HepG2 (cell line): ENCODE measurements around the gene SLC2A10. TPM values are rescaled to one million over a fixed set of nuclear protein-coding genes. Genes with fewer than 3 reads are reported as not detected.

Experiments
- ATAC-seq: fragments of 200-7000 bp; cut with Tn5 transposase; 3 replicates; pipeline ENCODE4 v1.9.1; 2020; ENCODE audit warnings: mild to moderate bottlenecking, moderate library complexity
- BruUV-seq: library from RNA; stranded (reverse); fragments of 400-500 nt; replicated peaks from 2 replicates; lab custom pipeline; 2021; lab: Mats Ljungman, UMichigan
- CTCF ChIA-PET: fragments of 300-600 bp; formaldehyde crosslinking; extraction: SDS; loops from one replicate; lab custom pipeline; 2021; ENCODE audit warnings: low total read pairs, inconsistent platforms, low intra/inter-chr PET ratio; lab: Yijun Ruan, JAX
- POLR2A ChIA-PET: fragments of 350-600 bp; sonication (Branson Sonifier 250); formaldehyde crosslinking; loops from one replicate; lab custom pipeline; 2020; ENCODE audit warnings: antibody characterized with exemption, inconsistent platforms; lab: Yijun Ruan, JAX
- DNase-seq: peaks from one replicate; pipeline ENCODE4 v3.0.0-alpha.2; 2015; ENCODE audit warnings: low spot score
- FAIRE-seq: peaks from 3 replicates; lab custom pipeline; 2011; peaks lifted over from hg19 to GRCh38; lab: Jason Lieb, UNC
- H2AFZ ChIP-seq: one replicate; pipeline ENCODE4 v1.6.1; 2011; ENCODE audit warnings: low read length, inconsistent platforms
- H3K27ac ChIP-seq: fragments of 300-600 bp; 3 replicates; pipeline ENCODE4 v1.8.0; 2011; ENCODE audit warnings: mixed run types, mild to moderate bottlenecking, mixed read lengths, low read length, inconsistent platforms; ENCODE audit not compliant: insufficient read depth; ENCODE audit errors: extremely low read length
- H3K27me3 ChIP-seq, 2 experiments: fragments of 200-600 bp in 1 of 2; 2 replicates in 1 of 2; 3 replicates in 1 of 2; pipeline versions ENCODE4 v1.6.0 to v1.8.0; 2011; ENCODE audit warnings: low read length in 2 of 2, mild to moderate bottlenecking in 2 of 2, moderate library complexity in 2 of 2, inconsistent platforms in 1 of 2; ENCODE audit not compliant: insufficient read depth in 2 of 2, control insufficient read depth in 1 of 2
- H3K36me3 ChIP-seq, 2 experiments: fragments of 200-600 bp in 1 of 2; replicated peaks in 1 of 2; 2 replicates in 1 of 2; 3 replicates in 1 of 2; pipeline versions ENCODE4 v1.5.1 to v1.8.0; 2011; ENCODE audit warnings: low read length in 2 of 2, inconsistent platforms in 1 of 2; ENCODE audit not compliant: insufficient read depth in 2 of 2, control insufficient read depth in 1 of 2
- H3K4me1 ChIP-seq: 2 replicates; pipeline ENCODE4 v1.5.1; 2012; ENCODE audit warnings: low read length, inconsistent platforms; ENCODE audit not compliant: insufficient read depth
- H3K4me2 ChIP-seq: 2 replicates; pipeline ENCODE4 v1.6.0; 2011; ENCODE audit warnings: low read depth, low read length, inconsistent platforms
- H3K4me3 ChIP-seq, 3 experiments: fragments of 200-600 bp in 1 of 3; sonication (generic), shearing (Covaris generic) in 1 of 3; replicated peaks in 1 of 3; 2 replicates each; pipeline ENCODE4 v1.5.1; 2011 to 2016; ENCODE audit warnings: low read length in 3 of 3, inconsistent platforms in 2 of 3, low read depth in 2 of 3, mild to moderate bottlenecking in 2 of 3, control low read depth in 1 of 3, mixed read lengths in 1 of 3; ENCODE audit not compliant: insufficient read depth in 1 of 3
- H3K79me2 ChIP-seq: one replicate; pipeline ENCODE4 v1.6.1; 2011; ENCODE audit warnings: low read length, inconsistent platforms; ENCODE audit not compliant: insufficient read depth
- H3K9ac ChIP-seq: 2 replicates; pipeline ENCODE4 v1.6.0; 2011; ENCODE audit warnings: mild to moderate bottlenecking, low read depth, low read length, inconsistent platforms; ENCODE audit not compliant: insufficient read depth
- H3K9me3 ChIP-seq: 2 replicates; pipeline ENCODE4 v1.5.1; 2012; ENCODE audit warnings: mild to moderate bottlenecking, low read length
- H4K20me1 ChIP-seq: 2 replicates; pipeline ENCODE4 v1.6.0; 2011; ENCODE audit warnings: inconsistent platforms, mild to moderate bottlenecking, low read length, moderate library complexity; ENCODE audit not compliant: insufficient read depth
- DMAP1 ChIP-seq: IDR thresholded peaks from 2 replicates; pipeline ENCODE4 v1.6.1; 2016
- GLI4 ChIP-seq: sonication (generic); formaldehyde crosslinking; IDR thresholded peaks from 2 replicates; pipeline ENCODE4 v1.5.1; 2020; ENCODE audit warnings: missing genetic modification reagents, mild to moderate bottlenecking, moderate library complexity, borderline replicate concordance
- MAFF ChIP-seq: IDR thresholded peaks from 2 replicates; pipeline ENCODE4 v1.6.1; 2011; ENCODE audit warnings: low read depth, low read length, improper control_type of control experiment
- MAFK ChIP-seq, 2 experiments: IDR thresholded peaks in 1 of 2; conservative IDR thresholded peaks in 1 of 2; 2 replicates each; pipeline ENCODE4 v1.6.1; 2011; ENCODE audit warnings: improper control_type of control experiment in 2 of 2, low read length in 2 of 2
- ZFP37 ChIP-seq: sonication (generic); formaldehyde crosslinking; IDR thresholded peaks from 2 replicates; pipeline ENCODE4 v1.4.0; 2020; ENCODE audit warnings: missing genetic modification reagents, borderline replicate concordance
- ZNF121 ChIP-seq: sonication (generic); formaldehyde crosslinking; IDR thresholded peaks from 2 replicates; pipeline ENCODE4 v1.5.0; 2020; ENCODE audit warnings: mild to moderate bottlenecking, missing genetic modification reagents
- ZNF136 ChIP-seq: sonication (generic); formaldehyde crosslinking; IDR thresholded peaks from 2 replicates; pipeline ENCODE4 v1.8.1; 2022; ENCODE audit warnings: low read depth, mild to moderate bottlenecking, moderate library complexity, missing genetic modification reagents
- ZNF180 ChIP-seq: sonication (generic); formaldehyde crosslinking; IDR thresholded peaks from 2 replicates; pipeline ENCODE4 v1.4.0; 2020; ENCODE audit warnings: low read depth, missing genetic modification reagents, borderline replicate concordance
- ZNF605 ChIP-seq: sonication (generic); formaldehyde crosslinking; IDR thresholded peaks from 2 replicates; pipeline ENCODE4 v1.8.0; 2022; ENCODE audit warnings: mild to moderate bottlenecking, missing genetic modification reagents
- WGBS: methylation state at CpG from one replicate; pipeline ENCODE4 v1.1.6; 2017; ENCODE audit warnings: low lambda C conversion rate; 5-methylcytosine and 5-hydroxymethylcytosine counted together
- in situ Hi-C: cut with HindIII; loops from 2 replicates; pipeline ENCODE4 v1.10.0; 2017; ENCODE audit warnings: low pct_unique_long_range_greater_than_20kb; ENCODE audit not compliant: extremely low pct_ligation_motif_present
- intact Hi-C: fragments of 100-400 bp; cut with micrococcal nuclease; formaldehyde crosslinking; loops from one replicate; pipeline ENCODE4 v1.10.0; 2022; ENCODE audit not compliant: unreplicated experiment
- polyA plus RNA-seq, 8 experiments: library from polyadenylated mRNA; depleted of rRNA in 3 of 8; stranded (reverse) in 7 of 8; unstranded in 1 of 8; fragments of >200 nt; fragmentation: Illumina TruSeq in 4 of 8; extraction: Trizol in 4 of 8; gene quantifications; 2 replicates each; pipeline versions ENCODE4 v1.2.1 to v1.2.3, GENCODE V29; 2011 to 2016; ENCODE audit warnings: low read depth in 4 of 8, missing spikeins in 1 of 8, mixed read lengths in 1 of 8; ENCODE audit not compliant: insufficient read depth in 1 of 8
- total RNA-seq, 5 experiments: library from RNA; depleted of rRNA; stranded (reverse); fragments of >200 nt; fragmentation: Illumina TruSeq; extraction: Trizol; gene quantifications; 2 replicates each; pipeline ENCODE4 v1.2.3, GENCODE V29; 2016; ENCODE audit warnings: low read depth in 1 of 5
- TF ChIP-seq, protein P1 (sequence below): sonication (generic); formaldehyde crosslinking; IDR thresholded peaks from 2 replicates; pipeline ENCODE4 v1.4.0; 2020; ENCODE audit warnings: missing genetic modification reagents, mild to moderate bottlenecking, borderline replicate concordance
- TF ChIP-seq, protein P2 (sequence below): sonication (generic); formaldehyde crosslinking; IDR thresholded peaks from 2 replicates; pipeline ENCODE4 v1.4.0; 2020; ENCODE audit warnings: missing genetic modification reagents, low read depth, mild to moderate bottlenecking, borderline replicate concordance
- TF ChIP-seq, protein P3 (sequence below): sonication (generic); formaldehyde crosslinking; IDR thresholded peaks from 2 replicates; pipeline ENCODE4 v1.5.0; 2020; ENCODE audit warnings: mild to moderate bottlenecking, missing genetic modification reagents, moderate library complexity
- TF ChIP-seq, protein P4 (sequence below): sonication (generic); formaldehyde crosslinking; IDR thresholded peaks from 2 replicates; pipeline ENCODE4 v1.4.0; 2020; ENCODE audit warnings: missing genetic modification reagents, mild to moderate bottlenecking, borderline replicate concordance
- TF ChIP-seq, protein P5 (sequence below): sonication (generic); formaldehyde crosslinking; IDR thresholded peaks from 2 replicates; pipeline ENCODE4 v1.5.0; 2020; ENCODE audit warnings: mild to moderate bottlenecking, missing genetic modification reagents

The SLC2A10 gene
- total and polyA plus RNA-seq, 2 of the 13 experiments (the other 11 are each of a cell fraction or from before 2014, with no cell fraction given) = 16.0 to 18.4 TPM

DNA sequence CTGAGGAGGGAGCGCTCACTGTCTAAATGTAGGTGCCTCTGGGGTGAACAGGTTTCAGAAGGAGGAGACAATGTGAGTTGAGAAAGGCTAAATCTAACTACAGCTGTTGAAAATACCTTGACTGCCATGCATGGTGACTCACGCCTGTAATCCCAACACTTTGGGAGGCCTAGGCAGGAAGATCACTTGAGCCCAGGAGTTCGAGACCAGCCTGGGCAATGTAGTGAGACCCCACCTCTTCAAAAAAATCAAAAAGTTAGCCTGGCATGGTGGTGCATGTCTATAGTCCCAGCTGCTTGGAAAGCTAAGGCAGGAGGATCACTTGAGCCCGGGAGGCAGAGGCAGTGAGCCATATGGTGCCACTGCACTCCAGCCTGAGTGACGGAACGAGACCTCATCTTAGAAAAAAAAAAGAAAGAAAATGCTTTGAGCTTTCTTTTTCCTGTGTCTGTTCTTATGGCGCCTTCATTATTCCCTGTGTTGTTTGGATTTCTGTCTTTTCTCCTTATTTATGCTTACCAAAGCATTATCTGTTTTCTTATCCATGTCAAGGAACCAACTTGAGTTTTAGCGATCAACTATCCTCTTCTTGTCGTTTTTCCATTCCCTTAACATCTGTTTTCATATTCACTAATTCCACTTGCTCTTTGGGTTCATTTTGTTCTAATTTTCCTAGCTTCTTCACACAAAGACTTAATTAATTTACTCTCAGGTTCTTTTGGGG lies 8.5 kb downstream of the SLC2A10 start:
- H3K27ac ChIP-seq = no peak overlapping the region
- in situ Hi-C loops (no loop called here), intact Hi-C loops (no loop called here)
- H3K36me3 ChIP-seq = no peaks in the 10 kb centered on the region; a peak in 1 of 5 replicates
- BruUV-seq = no TSS peak
- H2AFZ ChIP-seq = no peak overlapping the region
- ChIA-PET POLR2A (no interaction called here), CTCF (no interaction called here)
- WGBS = 83% methylated on average over 9 of the region's 9 CpGs
- ATAC-seq = no peak
- H3K4me3 ChIP-seq = no peak overlapping the region
- no peaks in the 10 kb centered on the region for H4K20me1 ChIP-seq
- TF ChIP-seq DMAP1 (CRISPR knock-in tag) = no peak
- no peak for TF ChIP-seq ZNF605 (CRISPR knock-in tag)
- TF ChIP-seq, protein P1, sequence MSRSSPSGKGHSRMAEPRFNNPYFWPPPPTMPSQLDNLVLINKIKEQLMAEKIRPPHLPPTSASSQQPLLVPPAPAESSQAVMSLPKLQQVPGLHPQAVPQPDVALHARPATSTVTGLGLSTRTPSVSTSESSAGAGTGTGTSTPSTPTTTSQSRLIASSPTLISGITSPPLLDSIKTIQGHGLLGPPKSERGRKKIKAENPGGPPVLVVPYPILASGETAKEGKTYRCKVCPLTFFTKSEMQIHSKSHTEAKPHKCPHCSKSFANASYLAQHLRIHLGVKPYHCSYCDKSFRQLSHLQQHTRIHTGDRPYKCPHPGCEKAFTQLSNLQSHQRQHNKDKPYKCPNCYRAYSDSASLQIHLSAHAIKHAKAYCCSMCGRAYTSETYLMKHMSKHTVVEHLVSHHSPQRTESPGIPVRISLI = 0 out of 2 replicates have a peak, but pooled peaks have one; percentile 32
- TF ChIP-seq MAFF = peak; percentile 82
- no peak for TF ChIP-seq ZNF180 (CRISPR knock-in tag)
- peak; percentile 84 for TF ChIP-seq ZNF121 (CRISPR knock-in tag)
- TF ChIP-seq MAFK (conservative IDR thresholded peaks at IDR 0.05 in 1 of 2, IDR thresholded peaks at IDR 0.05 in 1 of 2; ENCODE audit: low read length in 2 of 2) = peak; percentile 86 to 91
- TF ChIP-seq, protein P2, sequence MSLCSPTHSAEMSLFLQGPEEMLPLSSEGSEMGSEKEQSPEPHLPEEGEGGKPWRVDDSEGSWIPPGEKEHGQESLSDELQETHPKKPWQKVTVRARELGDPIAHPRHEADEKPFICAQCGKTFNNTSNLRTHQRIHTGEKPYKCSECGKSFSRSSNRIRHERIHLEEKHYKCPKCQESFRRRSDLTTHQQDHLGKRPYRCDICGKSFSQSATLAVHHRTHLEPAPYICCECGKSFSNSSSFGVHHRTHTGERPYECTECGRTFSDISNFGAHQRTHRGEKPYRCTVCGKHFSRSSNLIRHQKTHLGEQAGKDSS (CRISPR knock-in tag) = no peak
- TF ChIP-seq ZFP37 (CRISPR knock-in tag) = no peak
- TF ChIP-seq, protein P3, sequence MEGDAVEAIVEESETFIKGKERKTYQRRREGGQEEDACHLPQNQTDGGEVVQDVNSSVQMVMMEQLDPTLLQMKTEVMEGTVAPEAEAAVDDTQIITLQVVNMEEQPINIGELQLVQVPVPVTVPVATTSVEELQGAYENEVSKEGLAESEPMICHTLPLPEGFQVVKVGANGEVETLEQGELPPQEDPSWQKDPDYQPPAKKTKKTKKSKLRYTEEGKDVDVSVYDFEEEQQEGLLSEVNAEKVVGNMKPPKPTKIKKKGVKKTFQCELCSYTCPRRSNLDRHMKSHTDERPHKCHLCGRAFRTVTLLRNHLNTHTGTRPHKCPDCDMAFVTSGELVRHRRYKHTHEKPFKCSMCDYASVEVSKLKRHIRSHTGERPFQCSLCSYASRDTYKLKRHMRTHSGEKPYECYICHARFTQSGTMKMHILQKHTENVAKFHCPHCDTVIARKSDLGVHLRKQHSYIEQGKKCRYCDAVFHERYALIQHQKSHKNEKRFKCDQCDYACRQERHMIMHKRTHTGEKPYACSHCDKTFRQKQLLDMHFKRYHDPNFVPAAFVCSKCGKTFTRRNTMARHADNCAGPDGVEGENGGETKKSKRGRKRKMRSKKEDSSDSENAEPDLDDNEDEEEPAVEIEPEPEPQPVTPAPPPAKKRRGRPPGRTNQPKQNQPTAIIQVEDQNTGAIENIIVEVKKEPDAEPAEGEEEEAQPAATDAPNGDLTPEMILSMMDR = no peak
- TF ChIP-seq, protein P4, sequence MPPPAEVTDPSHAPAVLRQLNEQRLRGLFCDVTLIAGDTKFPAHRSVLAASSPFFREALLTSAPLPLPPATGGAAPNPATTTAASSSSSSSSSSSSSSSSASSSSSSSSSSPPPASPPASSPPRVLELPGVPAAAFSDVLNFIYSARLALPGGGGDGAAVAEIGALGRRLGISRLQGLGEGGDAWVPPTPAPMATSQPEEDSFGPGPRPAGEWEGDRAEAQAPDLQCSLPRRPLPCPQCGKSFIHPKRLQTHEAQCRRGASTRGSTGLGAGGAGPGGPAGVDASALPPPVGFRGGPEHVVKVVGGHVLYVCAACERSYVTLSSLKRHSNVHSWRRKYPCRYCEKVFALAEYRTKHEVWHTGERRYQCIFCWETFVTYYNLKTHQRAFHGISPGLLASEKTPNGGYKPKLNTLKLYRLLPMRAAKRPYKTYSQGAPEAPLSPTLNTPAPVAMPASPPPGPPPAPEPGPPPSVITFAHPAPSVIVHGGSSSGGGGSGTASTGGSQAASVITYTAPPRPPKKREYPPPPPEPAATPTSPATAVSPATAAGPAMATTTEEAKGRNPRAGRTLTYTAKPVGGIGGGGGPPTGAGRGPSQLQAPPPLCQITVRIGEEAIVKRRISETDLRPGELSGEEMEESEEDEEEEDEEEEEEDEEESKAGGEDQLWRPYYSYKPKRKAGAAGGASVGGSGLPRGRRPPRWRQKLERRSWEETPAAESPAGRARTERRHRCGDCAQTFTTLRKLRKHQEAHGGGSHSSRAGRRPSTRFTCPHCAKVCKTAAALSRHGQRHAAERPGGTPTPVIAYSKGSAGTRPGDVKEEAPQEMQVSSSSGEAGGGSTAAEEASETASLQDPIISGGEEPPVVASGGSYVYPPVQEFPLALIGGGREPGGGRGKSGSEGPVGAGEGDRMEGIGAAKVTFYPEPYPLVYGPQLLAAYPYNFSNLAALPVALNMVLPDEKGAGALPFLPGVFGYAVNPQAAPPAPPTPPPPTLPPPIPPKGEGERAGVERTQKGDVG = no peak
- TF ChIP-seq, protein P5, sequence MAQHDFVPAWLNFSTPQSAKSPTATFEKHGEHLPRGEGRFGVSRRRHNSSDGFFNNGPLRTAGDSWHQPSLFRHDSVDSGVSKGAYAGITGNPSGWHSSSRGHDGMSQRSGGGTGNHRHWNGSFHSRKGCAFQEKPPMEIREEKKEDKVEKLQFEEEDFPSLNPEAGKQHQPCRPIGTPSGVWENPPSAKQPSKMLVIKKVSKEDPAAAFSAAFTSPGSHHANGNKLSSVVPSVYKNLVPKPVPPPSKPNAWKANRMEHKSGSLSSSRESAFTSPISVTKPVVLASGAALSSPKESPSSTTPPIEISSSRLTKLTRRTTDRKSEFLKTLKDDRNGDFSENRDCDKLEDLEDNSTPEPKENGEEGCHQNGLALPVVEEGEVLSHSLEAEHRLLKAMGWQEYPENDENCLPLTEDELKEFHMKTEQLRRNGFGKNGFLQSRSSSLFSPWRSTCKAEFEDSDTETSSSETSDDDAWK = no peak
- no peak for TF ChIP-seq ZNF136
- TF ChIP-seq GLI4 = 0 out of 2 replicates have a peak, but pooled peaks have one; percentile 41
- peaks cover 29% of the 10 kb centered on the region for H3K4me1 ChIP-seq
- no peaks in the 10 kb centered on the region for H3K79me2 ChIP-seq
- no peaks in the 10 kb centered on the region for H3K27me3 ChIP-seq
- H3K4me2 ChIP-seq = no peak overlapping the region
- DNase-seq = no peak
- H3K9me3 ChIP-seq = peaks cover 14% of the 10 kb centered on the region
- H3K9ac ChIP-seq = no peak overlapping the region
- FAIRE-seq = no peak
